ENCODE measurements around the gene SH3BP4.

The SH3BP4 gene

DNA sequence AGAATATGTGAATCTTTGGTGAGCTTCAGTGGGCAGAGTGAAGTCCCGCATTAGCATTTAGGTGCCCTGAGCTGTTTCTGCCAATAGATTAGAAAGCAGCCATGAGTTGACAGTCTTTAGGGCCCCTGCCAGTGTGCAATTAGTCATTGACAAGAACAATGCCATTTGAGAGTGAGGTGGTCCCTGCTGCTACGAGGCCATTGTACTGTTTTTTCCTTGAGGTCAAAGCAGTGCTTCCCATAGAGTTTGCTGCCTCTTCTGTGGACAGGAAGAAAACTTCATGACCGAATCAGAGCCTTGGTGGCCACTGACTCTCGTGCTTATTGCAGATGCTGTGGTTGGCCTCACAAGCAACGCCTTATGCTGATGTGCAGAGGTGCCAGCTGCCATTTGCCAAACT lies 102.7 kb downstream of the SH3BP4 start:
- H3K36me3 ChIP-seq (ENCODE audit: control insufficient read depth in 1 of 2, insufficient read depth in 2 of 2, low read depth in 1 of 2, low read length in 2 of 2) = peaks cover 55 to 65% of the 10 kb centered on the region in 2 experiments
- H2BK12ac ChIP-seq (ENCODE audit: low read length in 2 of 2) = peak overlapping the region in 1 of 2 experiments; percentile 7
- peaks cover 11% of the 10 kb centered on the region for H3K79me1 ChIP-seq (replicated peaks; ENCODE audit: low read length, poor library complexity, severe bottlenecking)
- no peak for DNase-seq
- H3K9me3 ChIP-seq (ENCODE audit: control insufficient read depth, low read length) = no peaks in the 10 kb centered on the region
- no peak overlapping the region for H3K14ac ChIP-seq (ENCODE audit: low read length in 2 of 2)
- WGBS = 98% methylated on average over 5 of the region's 5 CpGs
- no peak overlapping the region for H3K4me3 ChIP-seq (ENCODE audit: insufficient read depth in 1 of 2, low read depth in 1 of 2, low read length in 2 of 2)
- no peak overlapping the region for H2BK120ac ChIP-seq (ENCODE audit: low read depth, low read length)
- H2AK5ac ChIP-seq (ENCODE audit: low read length, severe bottlenecking) = no peak overlapping the region
- H3K23ac ChIP-seq (ENCODE audit: low read length in 2 of 2) = no peak overlapping the region
- H4K91ac ChIP-seq (ENCODE audit: low read length) = no peak overlapping the region
- no peak overlapping the region for H4K8ac ChIP-seq (ENCODE audit: low read length)
- no peak overlapping the region for H3K27ac ChIP-seq (ENCODE audit: low read length, poor library complexity, severe bottlenecking)
- H2AFZ ChIP-seq (ENCODE audit: low read depth, low read length) = no peak overlapping the region
- no peak overlapping the region for H3K4me2 ChIP-seq (ENCODE audit: low read length, poor library complexity, severe bottlenecking)
- H3K9ac ChIP-seq (ENCODE audit: low read length) = no peak overlapping the region
- H2BK15ac ChIP-seq (ENCODE audit: low read depth, poor library complexity, severe bottlenecking) = no peak overlapping the region
- no peaks in the 10 kb centered on the region for H3K27me3 ChIP-seq (ENCODE audit: control insufficient read depth in 1 of 2, insufficient read depth in 1 of 2, low read length in 2 of 2)
- H3K4ac ChIP-seq (ENCODE audit: low read depth in 1 of 2, low read length in 2 of 2) = no peak overlapping the region
- H2BK5ac ChIP-seq (ENCODE audit: low read depth, low read length, poor library complexity, severe bottlenecking) = no peak overlapping the region
- H3K4me1 ChIP-seq (ENCODE audit: control insufficient read depth, insufficient read depth, low read depth, low read length) = peaks cover 32% of the 10 kb centered on the region
- no peak overlapping the region for H3K18ac ChIP-seq (ENCODE audit: low read depth in 1 of 2, low read length in 2 of 2)

DNA sequence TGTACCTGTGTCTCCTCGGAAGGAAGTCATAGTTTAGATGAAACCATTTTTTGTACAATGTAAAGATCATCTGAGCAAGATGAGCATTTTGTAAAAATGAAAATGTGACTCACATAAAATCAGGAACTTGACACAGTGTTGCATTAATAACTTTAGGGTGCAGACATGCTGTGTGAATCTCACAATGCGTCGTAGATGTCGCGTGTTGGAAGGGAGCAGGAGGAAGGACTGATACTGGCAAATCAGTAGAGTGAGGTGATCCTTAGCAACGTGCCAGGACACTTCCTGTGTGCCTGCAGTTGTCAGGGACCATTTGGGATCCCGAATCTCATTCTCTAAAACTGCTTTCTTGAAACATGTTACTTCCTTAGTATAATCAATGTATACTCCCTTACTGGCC lies 103.1 kb downstream of the SH3BP4 start:
- H4K8ac ChIP-seq (ENCODE audit: low read length) = no peak overlapping the region
- H2BK12ac ChIP-seq (ENCODE audit: low read length in 2 of 2) = no peak overlapping the region
- H3K4me1 ChIP-seq (ENCODE audit: control insufficient read depth, insufficient read depth, low read depth, low read length) = peaks cover 28% of the 10 kb centered on the region
- peaks cover 11% of the 10 kb centered on the region for H3K79me1 ChIP-seq (replicated peaks; ENCODE audit: low read length, poor library complexity, severe bottlenecking)
- H2AK5ac ChIP-seq (ENCODE audit: low read length, severe bottlenecking) = no peak overlapping the region
- no peak overlapping the region for H3K27ac ChIP-seq (ENCODE audit: low read length, poor library complexity, severe bottlenecking)
- no peaks in the 10 kb centered on the region for H3K27me3 ChIP-seq (ENCODE audit: control insufficient read depth in 1 of 2, insufficient read depth in 1 of 2, low read length in 2 of 2)
- H3K9me3 ChIP-seq (ENCODE audit: control insufficient read depth, low read length) = no peaks in the 10 kb centered on the region
- 98% methylated on average over 6 of the region's 7 CpGs for WGBS
- H3K4ac ChIP-seq (ENCODE audit: low read depth in 1 of 2, low read length in 2 of 2) = no peak overlapping the region
- H3K23ac ChIP-seq (ENCODE audit: low read length in 2 of 2) = no peak overlapping the region
- H2BK15ac ChIP-seq (ENCODE audit: low read depth, poor library complexity, severe bottlenecking) = no peak overlapping the region
- no peak overlapping the region for H2BK120ac ChIP-seq (ENCODE audit: low read depth, low read length)
- H3K36me3 ChIP-seq (ENCODE audit: control insufficient read depth in 1 of 2, insufficient read depth in 2 of 2, low read depth in 1 of 2, low read length in 2 of 2) = peaks cover 53 to 61% of the 10 kb centered on the region in 2 experiments
- H3K4me3 ChIP-seq (ENCODE audit: insufficient read depth in 1 of 2, low read depth in 1 of 2, low read length in 2 of 2) = no peak overlapping the region
- no peak overlapping the region for H2BK5ac ChIP-seq (ENCODE audit: low read depth, low read length, poor library complexity, severe bottlenecking)
- H3K4me2 ChIP-seq (ENCODE audit: low read length, poor library complexity, severe bottlenecking) = no peak overlapping the region
- DNase-seq = no peak
- H2AFZ ChIP-seq (ENCODE audit: low read depth, low read length) = no peak overlapping the region
- no peak overlapping the region for H4K91ac ChIP-seq (ENCODE audit: low read length)
- H3K14ac ChIP-seq (ENCODE audit: low read length in 2 of 2) = no peak overlapping the region
- H3K9ac ChIP-seq (ENCODE audit: low read length) = no peak overlapping the region
- H3K18ac ChIP-seq (ENCODE audit: low read depth in 1 of 2, low read length in 2 of 2) = no peak overlapping the region

DNA sequence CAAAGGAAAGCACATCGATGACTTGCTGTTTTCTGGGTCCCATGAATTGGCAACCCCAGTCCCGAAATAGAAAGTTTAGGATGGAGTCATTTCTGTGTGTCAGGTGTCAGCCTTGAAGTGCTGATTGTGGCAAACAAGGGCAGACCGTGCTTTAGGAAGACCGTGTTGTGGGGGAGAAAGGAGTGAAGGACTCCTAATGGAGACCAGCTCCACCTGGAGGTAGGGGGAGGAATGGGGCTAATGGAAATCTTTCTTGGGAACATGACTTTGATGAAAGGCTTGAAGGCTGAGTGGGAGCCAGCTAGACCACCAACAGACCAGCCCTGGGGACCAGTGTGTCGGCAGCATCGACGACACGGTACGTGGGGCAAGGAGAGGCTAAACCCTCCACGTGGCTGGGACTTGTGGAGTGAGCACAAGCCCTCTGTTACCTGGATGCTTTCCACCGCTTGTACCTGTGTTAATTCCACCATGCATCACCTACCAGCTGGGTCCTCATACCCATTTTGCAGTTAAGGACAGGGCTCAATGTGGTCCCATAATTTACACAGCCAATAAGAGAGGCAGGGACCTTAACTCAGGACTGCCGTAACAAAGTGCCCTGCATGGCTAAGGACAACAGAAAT lies 104.2 kb downstream of the SH3BP4 start:
- Histone ChIP-seq H3K4me2 (ENCODE audit: low read length, poor library complexity, severe bottlenecking) (no peak overlapping the region), H4K8ac (ENCODE audit: low read length) (no peak overlapping the region), H2AK5ac (ENCODE audit: low read length, severe bottlenecking) (no peak overlapping the region), H3K4ac (ENCODE audit: low read depth in 1 of 2, low read length in 2 of 2) (no peak overlapping the region), H3K4me3 (ENCODE audit: insufficient read depth in 1 of 2, low read depth in 1 of 2, low read length in 2 of 2) (no peak overlapping the region), H3K27ac (ENCODE audit: low read length, poor library complexity, severe bottlenecking) (no peak overlapping the region), H2AFZ (ENCODE audit: low read depth, low read length) (no peak overlapping the region), H3K4me1 (ENCODE audit: control insufficient read depth, insufficient read depth, low read depth, low read length) (peaks cover 21% of the 10 kb centered on the region), H3K9me3 (ENCODE audit: control insufficient read depth, low read length) (no peaks in the 10 kb centered on the region), H2BK120ac (ENCODE audit: low read depth, low read length) (no peak overlapping the region), H2BK12ac (ENCODE audit: low read length in 2 of 2) (no peak overlapping the region), H2BK15ac (ENCODE audit: low read depth, poor library complexity, severe bottlenecking) (no peak overlapping the region), H3K27me3 (ENCODE audit: control insufficient read depth in 1 of 2, insufficient read depth in 1 of 2, low read length in 2 of 2) (no peaks in the 10 kb centered on the region), H3K18ac (ENCODE audit: low read depth in 1 of 2, low read length in 2 of 2) (no peak overlapping the region), H4K91ac (ENCODE audit: low read length) (no peak overlapping the region), H3K79me1 (replicated peaks; ENCODE audit: low read length, poor library complexity, severe bottlenecking) (peaks cover 11% of the 10 kb centered on the region), H3K14ac (ENCODE audit: low read length in 2 of 2) (no peak overlapping the region), H3K23ac (ENCODE audit: low read length in 2 of 2) (no peak overlapping the region), H3K36me3 (ENCODE audit: control insufficient read depth in 1 of 2, insufficient read depth in 2 of 2, low read depth in 1 of 2, low read length in 2 of 2) (peaks cover 53 to 54% of the 10 kb centered on the region in 2 experiments), H3K9ac (ENCODE audit: low read length) (no peak overlapping the region), H2BK5ac (ENCODE audit: low read depth, low read length, poor library complexity, severe bottlenecking) (no peak overlapping the region)
- DNase-seq = peak; percentile 46
- WGBS = 89% methylated on average over 12 of the region's 12 CpGs

DNA sequence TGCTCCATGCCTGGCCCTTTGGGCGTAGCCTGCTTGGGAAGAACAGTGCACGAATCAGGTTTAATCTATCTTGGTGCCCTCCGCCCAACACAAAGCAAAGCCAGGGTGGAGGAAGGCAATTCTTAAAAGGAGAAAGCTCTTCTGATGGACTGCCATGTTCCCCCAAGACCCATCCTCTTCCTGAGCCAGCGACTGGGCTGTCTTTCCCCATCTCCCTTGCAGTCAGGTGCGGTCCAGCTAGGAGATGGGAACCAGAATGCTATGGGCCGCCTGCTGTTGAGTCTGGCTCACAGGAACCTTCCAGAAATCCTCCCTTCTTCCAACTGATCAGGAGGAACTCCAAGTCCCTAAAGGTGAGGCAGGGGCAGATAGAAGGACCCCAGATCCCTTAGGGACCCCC lies 105.0 kb downstream of the SH3BP4 start:
- no peak overlapping the region for H4K8ac ChIP-seq (ENCODE audit: low read length)
- no peaks in the 10 kb centered on the region for H3K27me3 ChIP-seq (ENCODE audit: control insufficient read depth in 1 of 2, insufficient read depth in 1 of 2, low read length in 2 of 2)
- over 99% methylated on average over 6 of the region's 6 CpGs for WGBS
- H3K27ac ChIP-seq (ENCODE audit: low read length, poor library complexity, severe bottlenecking) = no peak overlapping the region
- H2BK5ac ChIP-seq (ENCODE audit: low read depth, low read length, poor library complexity, severe bottlenecking) = no peak overlapping the region
- no peak for DNase-seq
- no peak overlapping the region for H3K14ac ChIP-seq (ENCODE audit: low read length in 2 of 2)
- H3K9me3 ChIP-seq (ENCODE audit: control insufficient read depth, low read length) = no peaks in the 10 kb centered on the region
- H2BK120ac ChIP-seq (ENCODE audit: low read depth, low read length) = no peak overlapping the region
- H4K91ac ChIP-seq (ENCODE audit: low read length) = no peak overlapping the region
- no peak overlapping the region for H3K4me2 ChIP-seq (ENCODE audit: low read length, poor library complexity, severe bottlenecking)
- no peak overlapping the region for H3K18ac ChIP-seq (ENCODE audit: low read depth in 1 of 2, low read length in 2 of 2)
- no peak overlapping the region for H3K4ac ChIP-seq (ENCODE audit: low read depth in 1 of 2, low read length in 2 of 2)
- no peak overlapping the region for H2AFZ ChIP-seq (ENCODE audit: low read depth, low read length)
- H3K4me3 ChIP-seq (ENCODE audit: insufficient read depth in 1 of 2, low read depth in 1 of 2, low read length in 2 of 2) = no peak overlapping the region
- H2BK12ac ChIP-seq (ENCODE audit: low read length in 2 of 2) = no peak overlapping the region
- H3K79me1 ChIP-seq (replicated peaks; ENCODE audit: low read length, poor library complexity, severe bottlenecking) = peaks cover 11% of the 10 kb centered on the region
- H2AK5ac ChIP-seq (ENCODE audit: low read length, severe bottlenecking) = no peak overlapping the region
- no peak overlapping the region for H2BK15ac ChIP-seq (ENCODE audit: low read depth, poor library complexity, severe bottlenecking)
- peaks cover 14% of the 10 kb centered on the region for H3K4me1 ChIP-seq (ENCODE audit: control insufficient read depth, insufficient read depth, low read depth, low read length)
- no peak overlapping the region for H3K23ac ChIP-seq (ENCODE audit: low read length in 2 of 2)
- H3K9ac ChIP-seq (ENCODE audit: low read length) = no peak overlapping the region
- peaks cover 46 to 53% of the 10 kb centered on the region in 2 experiments for H3K36me3 ChIP-seq (ENCODE audit: control insufficient read depth in 1 of 2, insufficient read depth in 2 of 2, low read depth in 1 of 2, low read length in 2 of 2)

Data from mesenchymal stem cell (in vitro differentiated cells and primary cell).